Keratinocyte (primary cell): ENCODE data around the gene TRMT112. TPM values are rescaled to one million over a fixed set of nuclear protein-coding genes. Genes with fewer than 3 reads are reported as not detected.
A peak's percentile ranks its signal among the peaks of the same experiment; 100 is the strongest.

Experiments used
- DNase-seq: peaks from one replicate; pipeline ENCODE4 v3.0.0-alpha.2; 2011; ENCODE audit warnings: low read depth, missing footprints, low spot score
- FAIRE-seq: peaks from 2 replicates; lab custom pipeline; 2011; peaks lifted over from hg19 to GRCh38; lab: Jason Lieb, UNC
- H2AFZ ChIP-seq: 2 replicates; pipeline ENCODE4 v1.6.0; 2012; ENCODE audit warnings: low read length, control low read depth, inconsistent platforms; ENCODE audit not compliant: control insufficient read depth
- H3K27ac ChIP-seq: 2 replicates; pipeline ENCODE4 v1.5.1; 2011; ENCODE audit warnings: low read length; ENCODE audit not compliant: control insufficient read depth, insufficient read depth
- H3K27me3 ChIP-seq: 3 replicates; pipeline ENCODE4 v1.6.0; 2011; ENCODE audit warnings: low read length; ENCODE audit not compliant: control insufficient read depth, insufficient read depth; ENCODE audit errors: extremely low read depth
- H3K36me3 ChIP-seq, 2 experiments: 2 replicates in 1 of 2; 3 replicates in 1 of 2; pipeline ENCODE4 v1.5.1; 2011; ENCODE audit warnings: low read length in 2 of 2, mild to moderate bottlenecking in 1 of 2; ENCODE audit not compliant: control insufficient read depth in 2 of 2, insufficient read depth in 2 of 2; ENCODE audit errors: extremely low read depth in 1 of 2
- H3K4me1 ChIP-seq: 3 replicates; pipeline ENCODE4 v1.5.1; 2011; ENCODE audit warnings: low read length; ENCODE audit not compliant: control insufficient read depth, insufficient read depth; ENCODE audit errors: extremely low read depth
- H3K4me2 ChIP-seq: 3 replicates; pipeline ENCODE4 v1.6.0; 2011; ENCODE audit warnings: low read depth, low read length; ENCODE audit not compliant: control insufficient read depth, insufficient read depth; ENCODE audit errors: extremely low read depth
- H3K4me3 ChIP-seq, 3 experiments: fragments of 200-600 bp in 1 of 3; sonication (generic) in 1 of 3; 2 replicates in 2 of 3; 3 replicates in 1 of 3; pipeline ENCODE4 v1.5.1; 2011 to 2016; ENCODE audit warnings: low read length in 3 of 3, mild to moderate bottlenecking in 3 of 3, control low read depth in 2 of 3, inconsistent platforms in 1 of 3, low read depth in 1 of 3, mixed read lengths in 1 of 3, mixed run types in 1 of 3, moderate library complexity in 1 of 3; ENCODE audit not compliant: control insufficient read depth in 2 of 3, insufficient read depth in 2 of 3; ENCODE audit errors: extremely low read depth in 1 of 3
- H3K79me2 ChIP-seq: 2 replicates; pipeline ENCODE4 v1.6.0; 2012; ENCODE audit warnings: low read length; ENCODE audit not compliant: control insufficient read depth, insufficient read depth
- H3K9ac ChIP-seq: 3 replicates; pipeline ENCODE4 v1.6.0; 2011; ENCODE audit warnings: low read length; ENCODE audit not compliant: control insufficient read depth, insufficient read depth; ENCODE audit errors: extremely low read depth
- H3K9me1 ChIP-seq: 3 replicates; pipeline ENCODE4 v1.6.0; 2011; ENCODE audit warnings: low read length; ENCODE audit not compliant: control insufficient read depth, insufficient read depth; ENCODE audit errors: extremely low read depth
- H3K9me3 ChIP-seq: 2 replicates; pipeline ENCODE4 v1.5.1; 2012; ENCODE audit warnings: low read depth, low read length; ENCODE audit not compliant: control insufficient read depth
- H4K20me1 ChIP-seq: 3 replicates; pipeline ENCODE4 v1.6.0; 2011; ENCODE audit warnings: low read length; ENCODE audit not compliant: control insufficient read depth, insufficient read depth; ENCODE audit errors: extremely low read depth
- CTCF ChIP-seq, 3 experiments: IDR thresholded peaks in 1 of 3; conservative IDR thresholded peaks in 1 of 3; optimal IDR thresholded peaks in 1 of 3; 2 replicates in 2 of 3; 3 replicates in 1 of 3; pipeline versions ENCODE3 to v1.5.1; 2011; ENCODE audit warnings: low read length in 3 of 3, mild to moderate bottlenecking in 3 of 3, moderate library complexity in 2 of 3, control low read depth in 1 of 3, inconsistent platforms in 1 of 3; ENCODE audit not compliant: insufficient read depth in 2 of 3; ENCODE audit errors: extremely low read depth in 1 of 3
- EZH2 ChIP-seq: IDR thresholded peaks from one replicate; pipeline ENCODE4 v1.6.1; 2012; ENCODE audit warnings: inconsistent platforms, mild to moderate bottlenecking, low read length, moderate library complexity
- dilution Hi-C: fragments of 300-500 bp; cut with MboI; formaldehyde crosslinking; loops from one replicate; pipeline ENCODE4 v1.7.0; 2020; ENCODE audit warnings: low sequenced_read_pairs; ENCODE audit not compliant: extremely low pct_ligation_motif_present
- polyA plus RNA-seq, 5 experiments: library from polyadenylated mRNA; depleted of rRNA in 3 of 5; stranded (reverse) in 3 of 5; stranded (forward) in 1 of 5; unstranded in 1 of 5; fragments of >200 nt; gene quantifications; 1 replicate in 1 of 5; 2 replicates in 3 of 5; 3 replicates in 1 of 5; pipeline versions ENCODE4 v1.2.1 to v1.2.3, GENCODE V29; 2011 to 2012; ENCODE audit warnings: missing spikeins in 2 of 5, low read depth in 1 of 5, low replicate concordance in 1 of 5

Gene TRMT112
- polyA plus RNA-seq, 1 donor (not counting 4 experiments of a cell fraction or from before 2014, with no cell fraction given): 408 TPM

- Histone ChIP-seq H3K9me3 (no peaks in the 10 kb centered on the region), H3K4me2 (no peak overlapping the region), H4K20me1 (peaks cover 3% of the 10 kb centered on the region), H3K4me1 (peaks cover 37% of the 10 kb centered on the region), H3K27me3 (no peaks in the 10 kb centered on the region), H3K27ac (no peak overlapping the region), H3K36me3 (peaks cover 13 to 26% of the 10 kb centered on the region in 2 experiments), H2AFZ (no peak overlapping the region), H3K9me1 (no peaks in the 10 kb centered on the region), H3K4me3 (no peak overlapping the region), H3K9ac (no peak overlapping the region), H3K79me2 (peaks cover 27% of the 10 kb centered on the region)
- DNase-seq (no peak), FAIRE-seq (no peak)
- TF ChIP-seq CTCF (optimal IDR thresholded peaks at IDR 0.05 in 1 of 3, IDR thresholded peaks at IDR 0.05 in 1 of 3, conservative IDR thresholded peaks at IDR 0.05 in 1 of 3; ENCODE audit: extremely low read depth in 1 of 3, insufficient read depth in 2 of 3, low read length in 3 of 3) (no peak), EZH2 (no peak)
- dilution Hi-C loops: no loop called here
These were observed 2.4 kb downstream of the TRMT112 start for GRCh38 chr11:64314805-64315561.

- no peak overlapping the region for H3K4me3 ChIP-seq
- no peak overlapping the region for H2AFZ ChIP-seq
- no peak overlapping the region for H3K27ac ChIP-seq
- H3K79me2 ChIP-seq: peaks cover 22% of the 10 kb centered on the region
- no peaks in the 10 kb centered on the region for H3K9me3 ChIP-seq
- H3K4me1 ChIP-seq: peaks cover 33% of the 10 kb centered on the region
- no peak overlapping the region for H3K4me2 ChIP-seq
- H3K9me1 ChIP-seq: no peaks in the 10 kb centered on the region
- peaks cover 13 to 22% of the 10 kb centered on the region in 2 experiments for H3K36me3 ChIP-seq
- TF ChIP-seq CTCF (optimal IDR thresholded peaks at IDR 0.05 in 1 of 3, IDR thresholded peaks at IDR 0.05 in 1 of 3, conservative IDR thresholded peaks at IDR 0.05 in 1 of 3; ENCODE audit: extremely low read depth in 1 of 3, insufficient read depth in 2 of 3, low read length in 3 of 3) (peak; percentile 3 to 21 (median 20)), EZH2 (no peak)
- dilution Hi-C loops: no loop called here
- no peak for FAIRE-seq
- no peaks in the 10 kb centered on the region for H3K27me3 ChIP-seq
- no peak overlapping the region for H3K9ac ChIP-seq
- no peak for DNase-seq
- H4K20me1 ChIP-seq: peaks cover 3% of the 10 kb centered on the region
These were observed 3.1 kb downstream of the TRMT112 start for GRCh38 chr11:64314146-64314804.
